Endothelial cell of umbilical vein (primary cell): ENCODE data around the gene ADAM10. TPM values are rescaled to one million over a fixed set of nuclear protein-coding genes. Genes with fewer than 3 reads are reported as not detected.

Experiments used
- BruUV-seq: library from RNA; stranded (reverse); fragments of 400-500 nt; replicated peaks from 2 replicates; lab custom pipeline; 2021; lab: Mats Ljungman, UMichigan
- CTCF ChIA-PET: fragments of 300-600, 350-600 bp; sonication (Branson Sonifier 250); formaldehyde crosslinking; loops from one replicate; lab custom pipeline; 2021; ENCODE audit warnings: antibody characterized with exemption, inconsistent platforms; lab: Charles Lee
- POLR2A ChIA-PET: fragments of 300-600, 350-600 bp; sonication (Branson Sonifier 250); formaldehyde crosslinking; loops from one replicate; lab custom pipeline; 2021; ENCODE audit warnings: antibody characterized with exemption, inconsistent platforms; lab: Charles Lee
- DNase-seq: peaks from one replicate; pipeline ENCODE4 v3.0.0-alpha.2; 2011; ENCODE audit warnings: low read depth, low spot score
- FAIRE-seq: peaks from 2 replicates; lab custom pipeline; 2011; peaks lifted over from hg19 to GRCh38; lab: Jason Lieb, UNC
- H2AFZ ChIP-seq: 2 replicates; pipeline ENCODE4 v1.6.0; 2012; ENCODE audit warnings: low read depth, low read length, control low read depth, inconsistent platforms
- H3K27ac ChIP-seq: 2 replicates; pipeline ENCODE4 v1.5.1; 2011; ENCODE audit warnings: low read depth, mild to moderate bottlenecking, control low read depth, low read length, moderate library complexity; ENCODE audit not compliant: insufficient read depth
- H3K27me3 ChIP-seq, 2 experiments: 2 replicates each; pipeline versions ENCODE4 v1.6.0 to v1.6.1; 2011; ENCODE audit warnings: low read length in 2 of 2, mixed read lengths in 1 of 2; ENCODE audit not compliant: control insufficient read depth in 2 of 2, insufficient read depth in 2 of 2
- H3K36me3 ChIP-seq, 2 experiments: 2 replicates in 1 of 2; 3 replicates in 1 of 2; pipeline ENCODE4 v1.5.1; 2011; ENCODE audit warnings: low read length in 2 of 2, mild to moderate bottlenecking in 1 of 2, moderate library complexity in 1 of 2; ENCODE audit not compliant: control insufficient read depth in 2 of 2, insufficient read depth in 2 of 2; ENCODE audit errors: extremely low read depth in 1 of 2
- H3K4me1 ChIP-seq: 3 replicates; pipeline ENCODE4 v1.5.1; 2011; ENCODE audit warnings: mild to moderate bottlenecking, low read length; ENCODE audit not compliant: control insufficient read depth, insufficient read depth; ENCODE audit errors: extremely low read depth
- H3K4me2 ChIP-seq: 2 replicates; pipeline ENCODE4 v1.6.1; 2011; ENCODE audit warnings: low read length, control low read depth, mixed read lengths; ENCODE audit not compliant: insufficient read depth
- H3K4me3 ChIP-seq, 3 experiments: fragments of 200-600 bp in 1 of 3; sonication (generic), shearing (Covaris generic) in 1 of 3; replicated peaks in 1 of 3; 2 replicates each; pipeline ENCODE4 v1.5.1; 2011 to 2016; ENCODE audit warnings: control low read depth in 3 of 3, low read length in 3 of 3, mild to moderate bottlenecking in 2 of 3, inconsistent platforms in 1 of 3, low read depth in 1 of 3, moderate library complexity in 1 of 3; ENCODE audit not compliant: insufficient read depth in 1 of 3
- H3K79me2 ChIP-seq: 2 replicates; pipeline ENCODE4 v1.6.0; 2012; ENCODE audit warnings: low read length, inconsistent platforms; ENCODE audit not compliant: control insufficient read depth, insufficient read depth
- H3K9ac ChIP-seq: replicated peaks from 2 replicates; pipeline ENCODE3; 2011; ENCODE audit warnings: low read length, control low read depth; ENCODE audit not compliant: insufficient read depth; ENCODE audit errors: extremely low read depth
- H3K9me1 ChIP-seq: replicated peaks from 3 replicates; pipeline ENCODE4 v1.6.0; 2011; ENCODE audit warnings: mild to moderate bottlenecking, low read length; ENCODE audit not compliant: control insufficient read depth, insufficient read depth; ENCODE audit errors: extremely low read depth
- H3K9me3 ChIP-seq: replicated peaks from 2 replicates; pipeline ENCODE4 v1.5.1; 2012; ENCODE audit warnings: low read length, inconsistent platforms; ENCODE audit not compliant: control insufficient read depth, insufficient read depth
- H4K20me1 ChIP-seq: replicated peaks from 2 replicates; pipeline ENCODE3; 2011; ENCODE audit warnings: mild to moderate bottlenecking, low read length; ENCODE audit not compliant: control insufficient read depth, insufficient read depth; ENCODE audit errors: extremely low read depth
- CTCF ChIP-seq, 2 donors: IDR thresholded peaks; 1 replicate in 1 of 2; 2 replicates in 1 of 2; pipeline ENCODE4 v1.5.1; 2011; ENCODE audit warnings: low read length in 2 of 2, mild to moderate bottlenecking in 2 of 2, moderate library complexity in 2 of 2, control low read depth in 1 of 2, inconsistent platforms in 1 of 2, low read depth in 1 of 2; ENCODE audit not compliant: insufficient read depth in 1 of 2; ENCODE audit errors: extremely low read depth in 1 of 2
- EZH2 ChIP-seq: IDR thresholded peaks from 2 replicates; pipeline ENCODE4 v1.6.1; 2012; ENCODE audit warnings: borderline replicate concordance, low read depth, mild to moderate bottlenecking, moderate library complexity, low read length, inconsistent platforms; ENCODE audit not compliant: severe bottlenecking
- FOS ChIP-seq: IDR thresholded peaks from 2 replicates; pipeline ENCODE4 v1.6.1; 2011; ENCODE audit warnings: mild to moderate bottlenecking, low read length, moderate library complexity, borderline replicate concordance; ENCODE audit not compliant: insufficient read depth
- GATA2 ChIP-seq: IDR thresholded peaks from 2 replicates; pipeline ENCODE4 v1.7.0; 2011; ENCODE audit warnings: low read depth, mild to moderate bottlenecking, moderate library complexity, mixed read lengths, low read length; ENCODE audit not compliant: insufficient read length, insufficient read depth
- JUN ChIP-seq: IDR thresholded peaks from 2 replicates; pipeline ENCODE4 v1.6.1; 2011; ENCODE audit warnings: borderline replicate concordance, low read depth; ENCODE audit not compliant: insufficient read length, insufficient read depth
- MAX ChIP-seq: IDR thresholded peaks from 2 replicates; pipeline ENCODE4 v1.6.1; 2011; ENCODE audit not compliant: insufficient read depth, insufficient read length
- MYC ChIP-seq: IDR thresholded peaks from one replicate; pipeline ENCODE4 v1.6.1; 2011; ENCODE audit warnings: mild to moderate bottlenecking, low read depth, low read length
- POLR2A ChIP-seq: IDR thresholded peaks from 2 replicates; pipeline ENCODE4 v1.6.1; 2012; ENCODE audit warnings: low read depth, mild to moderate bottlenecking, control low read depth, low read length
- POLR2AphosphoS5 ChIP-seq: IDR thresholded peaks from 2 replicates; pipeline ENCODE4 v1.6.1; 2012; ENCODE audit warnings: low read depth, mild to moderate bottlenecking, control low read depth, low read length, moderate library complexity; ENCODE audit not compliant: insufficient read depth
- dilution Hi-C: fragments of 300-500 bp; cut with MboI; formaldehyde crosslinking; loops from one replicate; pipeline ENCODE4 v1.15.0; 2019; ENCODE audit warnings: low sequenced_read_pairs; ENCODE audit not compliant: extremely low pct_ligation_motif_present
- intact Hi-C: fragments of 100-400 bp; cut with micrococcal nuclease; formaldehyde crosslinking; loops from one replicate; pipeline ENCODE4 v1.10.0; 2022
- polyA plus RNA-seq, 4 experiments: library from polyadenylated mRNA; depleted of rRNA in 3 of 4; stranded (reverse) in 3 of 4; unstranded in 1 of 4; fragments of >200 nt; gene quantifications; 2 replicates each; pipeline versions ENCODE4 v1.2.1 to v1.2.3, GENCODE V29; 2011 to 2012; ENCODE audit warnings: missing spikeins in 1 of 4
- total RNA-seq: library from RNA; stranded (reverse); gene quantifications from 2 replicates; pipeline ENCODE4 v1.2.3, GENCODE V29; 2021

The ADAM10 gene
- total and polyA plus RNA-seq, 2 donors (not counting 3 experiments of a cell fraction or from before 2014, with no cell fraction given), result 91.3 to 203 TPM

GRCh38 chr15:58629625-58630024 is 119.9 kb downstream of the ADAM10 start:
- Histone ChIP-seq H3K79me2 (no peaks in the 10 kb centered on the region), H2AFZ (no peak overlapping the region), H3K9ac (no peak overlapping the region), H3K9me3 (no peaks in the 10 kb centered on the region), H3K27me3 (no peaks in the 10 kb centered on the region), H3K4me1 (peaks cover 21% of the 10 kb centered on the region), H3K4me3 (no peak overlapping the region), H3K9me1 (no peaks in the 10 kb centered on the region), H3K27ac (no peak overlapping the region), H4K20me1 (no peaks in the 10 kb centered on the region), H3K4me2 (no peak overlapping the region), H3K36me3 (peaks cover 0 to 2% of the 10 kb centered on the region in 2 experiments)
- intact Hi-C loops (no loop called here), dilution Hi-C loops (no loop called here)
- no peak for FAIRE-seq
- DNase-seq, result no peak
- ChIA-PET CTCF (no interaction called here), POLR2A (no interaction called here)
- no peak for TF ChIP-seq FOS
- TF ChIP-seq EZH2, result no peak
- no peak for TF ChIP-seq CTCF (IDR thresholded peaks at IDR 0.05; ENCODE audit: extremely low read depth in 1 of 2, insufficient read depth in 1 of 2, low read depth in 1 of 2, low read length in 2 of 2)
- TF ChIP-seq GATA2, result no peak
- no peak for TF ChIP-seq MAX
- TF ChIP-seq JUN, result no peak
- TF ChIP-seq MYC, result no peak
- no peak for TF ChIP-seq POLR2A
- TF ChIP-seq POLR2AphosphoS5, result no peak
- BruUV-seq, result no TSS peak
